IMR-90 (cell line): Measurements from ENCODE around the gene SLC19A1. TPM values are rescaled to one million over a fixed set of nuclear protein-coding genes. Genes with fewer than 3 reads are reported as not detected.

Source experiments
- ATAC-seq: fragments of 200-7000 bp; cut with Tn5 transposase; 2 replicates; pipeline ENCODE4 v1.9.1; 2020; ENCODE audit warnings: low read depth, mild to moderate bottlenecking, moderate library complexity
- BruUV-seq: library from RNA; stranded (reverse); fragments of 400-500 nt; replicated peaks from 2 replicates; lab custom pipeline; 2021; lab: Mats Ljungman, UMichigan
- CTCF ChIA-PET: fragments of 300-600 bp; formaldehyde crosslinking; extraction: SDS; loops from one replicate; lab custom pipeline; 2021; ENCODE audit warnings: antibody characterized with exemption; lab: Yijun Ruan, JAX
- POLR2A ChIA-PET: fragments of 300-600 bp; sonication (Branson Sonifier 250); formaldehyde crosslinking; loops from one replicate; lab custom pipeline; 2022; ENCODE audit warnings: antibody characterized with exemption; ENCODE audit not compliant: unreplicated experiment; lab: Charles Lee
- DNase-seq: peaks from one replicate; pipeline ENCODE4 v3.0.0; 2013
- H2AFZ ChIP-seq: replicated peaks from 2 replicates; pipeline ENCODE3; 2013; ENCODE audit warnings: low read length, mild to moderate bottlenecking; ENCODE audit not compliant: poor library complexity
- H2AK5ac ChIP-seq: 2 replicates; pipeline ENCODE4 v1.6.1; 2013; ENCODE audit warnings: low read depth, low read length, inconsistent platforms
- H2AK9ac ChIP-seq: replicated peaks from 2 replicates; pipeline ENCODE3; 2013; ENCODE audit warnings: mild to moderate bottlenecking, low read depth, low read length, moderate library complexity; ENCODE audit not compliant: poor library complexity
- H2BK120ac ChIP-seq: 2 replicates; pipeline ENCODE4 v1.6.1; 2013; ENCODE audit warnings: low read depth, low read length, inconsistent platforms
- H2BK15ac ChIP-seq: 3 replicates; pipeline ENCODE4 v1.6.1; 2013; ENCODE audit warnings: low read depth, low read length, inconsistent platforms
- H2BK20ac ChIP-seq: 2 replicates; pipeline ENCODE4 v1.6.1; 2013; ENCODE audit warnings: low read depth, mild to moderate bottlenecking, inconsistent platforms, low read length, moderate library complexity
- H2BK5ac ChIP-seq: 2 replicates; pipeline ENCODE4 v1.6.1; 2013; ENCODE audit warnings: mild to moderate bottlenecking, low read depth, low read length, inconsistent platforms; ENCODE audit not compliant: poor library complexity, severe bottlenecking
- H3K14ac ChIP-seq: replicated peaks from 2 replicates; pipeline ENCODE4 v1.6.1; 2013; ENCODE audit warnings: low read depth, low read length, inconsistent platforms
- H3K18ac ChIP-seq: 2 replicates; pipeline ENCODE4 v1.6.1; 2013; ENCODE audit warnings: low read depth, low read length, control low read depth
- H3K23ac ChIP-seq: 2 replicates; pipeline ENCODE4 v1.6.1; 2013; ENCODE audit warnings: low read depth, low read length, inconsistent platforms
- H3K27ac ChIP-seq: 2 replicates; pipeline ENCODE4 v1.5.1; 2013; ENCODE audit warnings: mild to moderate bottlenecking, control low read depth, low read length; ENCODE audit not compliant: insufficient read depth
- H3K27me3 ChIP-seq: 2 replicates; pipeline ENCODE4 v1.6.1; 2013; ENCODE audit warnings: low read length; ENCODE audit not compliant: control insufficient read depth, insufficient read depth
- H3K36me3 ChIP-seq: 2 replicates; pipeline ENCODE4 v1.6.1; 2013; ENCODE audit warnings: low read length, mixed read lengths; ENCODE audit not compliant: control insufficient read depth, insufficient read depth
- H3K4ac ChIP-seq: 2 replicates; pipeline ENCODE4 v1.6.1; 2013; ENCODE audit warnings: low read depth, low read length, inconsistent platforms
- H3K4me1 ChIP-seq: 2 replicates; pipeline ENCODE4 v1.6.1; 2013; ENCODE audit warnings: low read length, mixed read lengths; ENCODE audit not compliant: control insufficient read depth, insufficient read depth
- H3K4me2 ChIP-seq: 2 replicates; pipeline ENCODE4 v1.6.1; 2013; ENCODE audit warnings: low read depth, mild to moderate bottlenecking, control low read depth, low read length, moderate library complexity
- H3K4me3 ChIP-seq: 2 replicates; pipeline ENCODE4 v1.5.1; 2013; ENCODE audit warnings: low read depth, mild to moderate bottlenecking, control low read depth, low read length, moderate library complexity; ENCODE audit not compliant: insufficient read depth
- H3K56ac ChIP-seq: 2 replicates; pipeline ENCODE4 v1.6.1; 2013; ENCODE audit warnings: low read length, inconsistent platforms; ENCODE audit not compliant: insufficient read depth; ENCODE audit errors: extremely low read depth
- H3K79me1 ChIP-seq, 2 experiments: 2 replicates each; pipeline ENCODE4 v1.6.1; 2013; ENCODE audit warnings: low read length in 2 of 2, inconsistent platforms in 1 of 2, low read depth in 1 of 2
- H3K9ac ChIP-seq: 2 replicates; pipeline ENCODE4 v1.6.1; 2013; ENCODE audit warnings: low read depth, low read length, control low read depth
- H3K9me1 ChIP-seq: 2 replicates; pipeline ENCODE4 v1.6.1; 2013; ENCODE audit warnings: low read length, inconsistent platforms; ENCODE audit not compliant: insufficient read depth
- H3K9me3 ChIP-seq: 2 replicates; pipeline ENCODE4 v1.6.1; 2013; ENCODE audit warnings: low read length; ENCODE audit not compliant: control insufficient read depth, insufficient read depth
- H4K20me1 ChIP-seq: 2 replicates; pipeline ENCODE4 v1.6.1; 2013; ENCODE audit warnings: low read length, inconsistent platforms; ENCODE audit not compliant: insufficient read depth
- H4K5ac ChIP-seq: 2 replicates; pipeline ENCODE4 v1.6.1; 2013; ENCODE audit warnings: mild to moderate bottlenecking, low read depth, low read length, control low read depth
- H4K8ac ChIP-seq, 2 experiments: 2 replicates each; pipeline ENCODE4 v1.6.1; 2013; ENCODE audit warnings: low read depth in 2 of 2, low read length in 2 of 2, control low read depth in 1 of 2, inconsistent platforms in 1 of 2
- H4K91ac ChIP-seq: 2 replicates; pipeline ENCODE4 v1.6.1; 2013; ENCODE audit warnings: low read depth, low read length, inconsistent platforms; ENCODE audit not compliant: insufficient read depth
- CHD1 ChIP-seq: IDR thresholded peaks from 2 replicates; pipeline ENCODE4 v1.6.1; 2012; ENCODE audit warnings: low read depth, low read length, improper control_type of control experiment
- NFE2L2 ChIP-seq: fragments of 150-350 bp; IDR thresholded peaks from 2 replicates; pipeline ENCODE4 v1.6.1; 2016; ENCODE audit warnings: low read depth, mild to moderate bottlenecking, low read length
- WGBS, 2 experiments: methylation state at CpG; one replicate each; pipeline versions ENCODE4 v1.1.5 to v1.1.7; 2013; ENCODE audit warnings: missing lambda C conversion rate in 2 of 2; ENCODE audit not compliant: insufficient read length in 1 of 2; ENCODE audit errors: extremely low coverage in 2 of 2; 5-methylcytosine and 5-hydroxymethylcytosine counted together
- dilution Hi-C: fragments of 300-500 bp; cut with HindIII; formaldehyde crosslinking; loops from one replicate; pipeline ENCODE4 v1.14.3; 2018; ENCODE audit warnings: low sequenced_read_pairs; ENCODE audit not compliant: unreplicated experiment
- in situ Hi-C: fragments of 300-500 bp; cut with MboI; formaldehyde crosslinking; loops from 3 replicates; pipeline ENCODE4 v1.14.3; 2019; ENCODE audit warnings: low sequenced_read_pairs, inconsistent platforms, mixed read lengths
- intact Hi-C: fragments of 100-400 bp; cut with micrococcal nuclease; formaldehyde crosslinking; loops from 2 replicates; pipeline ENCODE4 v1.10.0; 2022
- polyA plus RNA-seq, 3 experiments: library from polyadenylated mRNA; depleted of rRNA; stranded (reverse); fragments of >200 nt; gene quantifications; 2 replicates each; pipeline ENCODE4 v1.2.3, GENCODE V29; 2012; ENCODE audit warnings: low replicate concordance in 1 of 3
- total RNA-seq: library from RNA; depleted of rRNA; stranded (reverse); fragments of >200 nt; gene quantifications from 2 replicates; pipeline ENCODE4 v1.2.3, GENCODE V29; 2012
- TF ChIP-seq, protein P1 (sequence below): fragments of 150-350 bp; IDR thresholded peaks from 2 replicates; pipeline ENCODE4 v1.6.1; 2016; ENCODE audit warnings: low read depth, mild to moderate bottlenecking, low read length, moderate library complexity, borderline replicate concordance

The SLC19A1 gene
- total and polyA plus RNA-seq, 2 of the 4 experiments (the other 2 are of a cell fraction), result 2.2 to 16.2 TPM

DNA sequence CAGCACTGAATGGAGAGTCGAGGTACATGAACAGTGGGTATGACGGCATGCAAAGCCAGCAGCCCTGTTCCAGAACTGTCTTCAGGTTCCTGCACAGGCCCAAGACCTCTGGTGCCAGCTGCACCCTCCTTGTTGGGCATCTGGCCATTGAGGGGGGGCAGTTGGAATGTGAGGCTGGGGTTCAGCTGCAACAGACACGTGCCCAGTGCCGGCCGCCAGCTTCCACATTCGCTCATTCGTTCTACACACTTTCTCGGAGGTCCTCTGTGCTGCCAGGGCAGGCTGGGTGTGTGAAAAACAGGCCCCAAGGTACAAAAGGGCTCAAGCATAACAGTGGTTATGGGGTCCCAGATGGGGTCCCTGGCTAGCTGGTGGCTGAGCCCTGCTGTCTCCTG lies 37.9 kb upstream of the SLC19A1 start:
- 80% methylated on average over 6 of the region's 8 CpGs; no CpG with 5 or more reads in 1 of the 2 experiments for WGBS, 2 experiments

More for the DNA sequence above, 37.9 kb upstream of the SLC19A1 start:
- Histone ChIP-seq H3K4ac (no peak overlapping the region), H3K4me2 (no peak overlapping the region), H2AFZ (no peak overlapping the region), H2BK20ac (no peak overlapping the region), H3K14ac (no peak overlapping the region), H3K56ac (no peak overlapping the region), H3K27me3 (peaks cover 55% of the 10 kb centered on the region), H3K4me3 (no peak overlapping the region), H3K27ac (no peak overlapping the region), H3K4me1 (no peaks in the 10 kb centered on the region), H3K23ac (no peak overlapping the region), H3K9ac (no peak overlapping the region), H3K9me1 (no peaks in the 10 kb centered on the region), H3K9me3 (peaks cover 11% of the 10 kb centered on the region), H3K79me1 (no peaks in the 10 kb centered on the region), H3K18ac (no peak overlapping the region), H2AK5ac (no peak overlapping the region), H4K5ac (no peak overlapping the region), H4K8ac (no peak overlapping the region), H2BK5ac (no peak overlapping the region), H2BK120ac (no peak overlapping the region), H3K36me3 (no peaks in the 10 kb centered on the region), H2BK15ac (no peak overlapping the region), H4K91ac (no peak overlapping the region), H4K20me1 (no peaks in the 10 kb centered on the region), H2AK9ac (no peak overlapping the region)
- ATAC-seq (no peak), DNase-seq (no peak)
- ChIA-PET POLR2A (no interaction called here), CTCF (no interaction called here)
- dilution Hi-C loops (no loop called here), intact Hi-C loops (no loop called here), in situ Hi-C loops (no loop called here)
- TF ChIP-seq CHD1 (no peak), NFE2L2 (no peak)
- TF ChIP-seq, protein P1, sequence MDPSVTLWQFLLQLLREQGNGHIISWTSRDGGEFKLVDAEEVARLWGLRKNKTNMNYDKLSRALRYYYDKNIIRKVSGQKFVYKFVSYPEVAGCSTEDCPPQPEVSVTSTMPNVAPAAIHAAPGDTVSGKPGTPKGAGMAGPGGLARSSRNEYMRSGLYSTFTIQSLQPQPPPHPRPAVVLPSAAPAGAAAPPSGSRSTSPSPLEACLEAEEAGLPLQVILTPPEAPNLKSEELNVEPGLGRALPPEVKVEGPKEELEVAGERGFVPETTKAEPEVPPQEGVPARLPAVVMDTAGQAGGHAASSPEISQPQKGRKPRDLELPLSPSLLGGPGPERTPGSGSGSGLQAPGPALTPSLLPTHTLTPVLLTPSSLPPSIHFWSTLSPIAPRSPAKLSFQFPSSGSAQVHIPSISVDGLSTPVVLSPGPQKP, result no peak
- no TSS peak for BruUV-seq
